ENCODE data around the gene PDCL2. TPM values are rescaled to one million over a fixed set of nuclear protein-coding genes. Genes with fewer than 3 reads are reported as not detected.

PDCL2 gene
- total and polyA plus RNA-seq, 9 of the 15 experiments (the other 6 are each of a cell fraction or from before 2014, with no cell fraction given) = 0.62 to 2.5 (median 1.2) TPM

GRCh38 chr4:55545641-55546505 is 46.2 kb downstream of the PDCL2 start (continued):
- TF ChIP-seq GTF3C2 (IDR thresholded peaks at IDR 0.05; ENCODE audit: borderline replicate concordance, extremely low read depth, insufficient read length) = no peak
- TF ChIP-seq DMBX1 (CRISPR knock-in tag; IDR thresholded peaks at IDR 0.05; ENCODE audit: borderline replicate concordance) = no peak
- no peak for TF ChIP-seq JUNB (CRISPR knock-in tag; conservative IDR thresholded peaks at IDR 0.05)
- peak; percentile 89 for TF ChIP-seq SMAD4 (CRISPR knock-in tag; conservative IDR thresholded peaks at IDR 0.05)
- no peak; the same call in 1 of the 2 replicates for TF ChIP-seq XRCC5 (IDR thresholded peaks at IDR 0.05; ENCODE audit: low read depth, low read length)
- 0 out of 4 replicates have a peak, but pooled peaks of 1 of the 2 experiments have one; percentile 64 for TF ChIP-seq MLLT1 (IDR thresholded peaks at IDR 0.05)
- TF ChIP-seq NFRKB (IDR thresholded peaks at IDR 0.05; ENCODE audit: low read depth) = no peak
- TF ChIP-seq HDAC2 (IDR thresholded peaks at IDR 0.05) = no peak
- peak; percentile 90 for TF ChIP-seq CCNT2 (IDR thresholded peaks at IDR 0.05; ENCODE audit: borderline replicate concordance, extremely low read depth, insufficient read length, low read depth, low read length)
- TF ChIP-seq ZNF239 (CRISPR knock-in tag; IDR thresholded peaks at IDR 0.05) = no peak
- TF ChIP-seq ZKSCAN1 (IDR thresholded peaks at IDR 0.05; ENCODE audit: low read depth, low read length) = no peak
- no peak for TF ChIP-seq ZBTB49 (CRISPR knock-in tag; IDR thresholded peaks at IDR 0.05; ENCODE audit: borderline replicate concordance)
- TF ChIP-seq EHMT2 (IDR thresholded peaks at IDR 0.05) = no peak
- no peak for TF ChIP-seq ZC3H11A (IDR thresholded peaks at IDR 0.05; ENCODE audit: low read depth, low read length)
- TF ChIP-seq ZBTB7A (IDR thresholded peaks at IDR 0.05; ENCODE audit: borderline replicate concordance, control insufficient read depth, low read depth, low read length) = 0 out of 2 replicates have a peak, but pooled peaks have one; percentile 65
- no peak for TF ChIP-seq NR2F6 (CRISPR knock-in tag; IDR thresholded peaks at IDR 0.05)
- TF ChIP-seq SMAD3 (CRISPR knock-in tag; conservative IDR thresholded peaks at IDR 0.05) = no peak
- TF ChIP-seq ZNF444 (CRISPR knock-in tag; IDR thresholded peaks at IDR 0.05) = no peak
- TF ChIP-seq SUPT5H (IDR thresholded peaks at IDR 0.05) = peak; percentile 45; the same call in 1 of the 2 replicates
- no peak for TF ChIP-seq MTA2 (IDR thresholded peaks at IDR 0.05; ENCODE audit: low read depth)
- no peak for TF ChIP-seq FUS (optimal IDR thresholded peaks at IDR 0.05; ENCODE audit: low read depth, low read length)
- TF ChIP-seq POLR2G (IDR thresholded peaks at IDR 0.05; ENCODE audit: low read depth, low read length) = peak; percentile 89
- TF ChIP-seq ZNF431 (CRISPR knock-in tag; IDR thresholded peaks at IDR 0.05) = no peak

Data from K562 (cell line).